Activated naive CD8-positive, alpha-beta T cell treated with anti-CD3 and anti-CD28 coated beads, Interleukin-2, amount 50 U/mL, for 24 hours (primary cell): ENCODE results near the gene COL6A3.
"Not testable (repeated sequence)": the region's sequence is repeated elsewhere in the genome, so short reads cannot be mapped to it uniquely, and the experiment has no call there.

Experiments
- ATAC-seq: fragments of 150-1000 bp; cut with Tn5 transposase; one replicate; pipeline ENCODE4 v1.10.0; 2021
- DNase-seq: peaks from one replicate; pipeline ENCODE4 v3.0.0; 2021
- H3K27ac Mint-ChIP-seq: one replicate; pipeline ENCODE4 v1.8.0; 2021; ENCODE audit warnings: mild to moderate bottlenecking, mixed read lengths
- H3K27me3 Mint-ChIP-seq: one replicate; pipeline ENCODE4 v1.8.0; 2021; ENCODE audit warnings: mixed read lengths
- H3K36me3 Mint-ChIP-seq: one replicate; pipeline ENCODE4 v1.8.0; 2021; ENCODE audit warnings: low read depth, mixed read lengths
- H3K4me1 Mint-ChIP-seq: one replicate; pipeline ENCODE4 v1.8.0; 2021; ENCODE audit warnings: mixed read lengths
- H3K4me3 Mint-ChIP-seq: one replicate; pipeline ENCODE4 v1.8.0; 2021; ENCODE audit warnings: mild to moderate bottlenecking, moderate library complexity, mixed read lengths
- H3K9me3 Mint-ChIP-seq: one replicate; pipeline ENCODE4 v1.8.0; 2021; ENCODE audit warnings: mixed read lengths

The COL6A3 gene

DNA sequence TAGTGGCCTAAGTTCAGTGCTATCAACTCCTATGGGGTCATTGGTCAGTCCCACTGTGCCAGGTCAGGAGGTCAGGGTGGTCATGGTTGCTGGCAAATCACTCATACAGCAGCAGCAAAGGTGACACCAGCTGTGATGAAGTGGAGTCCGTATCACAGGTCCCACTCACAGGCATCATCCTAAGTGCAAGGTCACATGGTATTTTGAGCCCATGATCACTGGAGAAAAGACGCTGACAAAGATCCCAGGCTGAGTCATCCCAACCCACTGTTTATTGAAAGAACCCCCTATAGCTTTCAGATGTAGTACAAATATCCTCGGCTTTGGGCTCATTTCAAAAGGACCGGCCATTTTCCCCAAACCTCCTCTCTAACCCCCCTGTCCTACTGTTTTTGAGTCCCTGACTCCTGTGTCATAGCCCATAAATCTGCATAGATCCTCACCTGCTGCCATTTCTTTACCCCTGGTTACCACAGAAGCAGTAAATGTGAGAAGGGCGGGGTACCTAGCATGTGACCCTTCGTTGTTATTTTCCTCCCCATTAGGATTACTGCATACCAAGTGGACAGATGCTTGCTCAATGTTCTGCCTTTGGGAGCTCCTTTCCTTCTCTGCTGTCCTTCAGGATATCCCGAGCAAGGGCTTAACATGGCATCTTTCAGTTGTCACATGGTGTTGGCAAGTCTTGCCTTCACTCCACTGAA is 107.7 kb downstream of the COL6A3 start:
- no peaks in the 10 kb centered on the region for H3K4me1 Mint-ChIP-seq
- DNase-seq (no peak), ATAC-seq (peak; percentile 10)
- no peaks in the 10 kb centered on the region for H3K36me3 Mint-ChIP-seq
- H3K9me3 Mint-ChIP-seq: peaks cover 17% of the 10 kb centered on the region
- H3K27ac Mint-ChIP-seq: no peak overlapping the region
- H3K4me3 Mint-ChIP-seq: no peak overlapping the region
- H3K27me3 Mint-ChIP-seq: peaks cover 7% of the 10 kb centered on the region

DNA sequence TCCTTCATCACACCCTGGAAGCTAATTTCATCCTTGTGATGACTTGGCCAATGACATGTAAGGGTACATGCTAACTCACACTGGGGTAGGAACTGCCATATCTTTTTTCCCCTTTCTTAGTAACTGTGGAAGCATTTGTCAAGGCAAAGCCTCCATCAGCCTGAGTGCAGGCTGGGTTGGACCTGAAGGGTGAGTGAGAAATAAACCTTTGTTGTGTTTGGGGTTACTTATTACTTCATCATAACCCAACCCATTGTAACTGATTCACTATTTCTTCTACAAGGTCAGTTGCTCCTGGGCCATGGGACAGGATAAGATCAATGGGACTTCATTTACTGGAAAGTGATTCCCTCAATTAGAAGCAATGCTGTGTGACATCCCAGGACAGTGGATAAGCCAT is 108.4 kb downstream of the COL6A3 start:
- H3K4me1 Mint-ChIP-seq: no peaks in the 10 kb centered on the region
- no peak for DNase-seq

DNA sequence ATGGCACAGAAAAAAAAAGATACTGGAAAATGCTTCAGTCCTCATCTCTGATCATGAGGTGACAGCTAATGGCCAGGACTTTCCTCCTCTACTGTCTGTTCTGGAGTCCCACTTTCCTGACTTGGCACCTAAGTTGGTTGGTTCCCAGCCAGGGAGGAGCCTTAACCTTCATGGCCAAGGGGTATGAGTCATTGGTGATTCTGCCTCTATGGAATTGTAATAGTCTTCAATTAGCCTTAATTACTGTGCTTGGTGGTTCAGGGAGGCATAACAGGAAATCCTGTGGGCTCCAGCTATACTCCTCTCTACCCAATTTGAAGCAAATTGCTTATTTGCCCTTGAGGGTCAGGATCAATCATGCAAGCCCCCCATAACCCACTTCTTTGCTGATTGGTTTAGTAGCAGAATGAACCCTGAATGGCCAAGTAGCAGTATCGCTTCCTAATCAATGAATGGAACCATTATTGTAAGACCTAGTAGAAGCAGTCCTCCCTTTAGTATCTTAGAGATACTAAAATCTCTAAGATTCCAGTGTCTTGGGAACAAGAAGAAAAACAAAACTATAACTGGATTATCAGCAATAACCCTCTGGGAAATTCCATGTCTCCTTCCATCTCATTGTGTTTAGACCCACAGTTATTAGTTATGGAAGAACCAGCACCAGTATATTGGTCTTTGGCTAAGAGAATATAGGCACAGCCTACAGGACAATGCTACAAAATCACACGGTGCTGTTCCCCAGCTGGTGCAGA is 109.0 kb downstream of the COL6A3 start:
- peaks cover 17% of the 10 kb centered on the region for H3K9me3 Mint-ChIP-seq
- ATAC-seq: no peak
- no peaks in the 10 kb centered on the region for H3K4me1 Mint-ChIP-seq
- H3K27ac Mint-ChIP-seq: no peak overlapping the region
- H3K36me3 Mint-ChIP-seq: no peaks in the 10 kb centered on the region
- peaks cover 9% of the 10 kb centered on the region for H3K27me3 Mint-ChIP-seq
- DNase-seq: no peak
- no peak overlapping the region for H3K4me3 Mint-ChIP-seq

More for the DNA sequence above, 108.4 kb downstream of the COL6A3 start:
- H3K27ac Mint-ChIP-seq: no peak overlapping the region
- H3K27me3 Mint-ChIP-seq: peaks cover 8% of the 10 kb centered on the region
- no peak overlapping the region for H3K4me3 Mint-ChIP-seq
- no peak for ATAC-seq
- H3K9me3 Mint-ChIP-seq: peaks cover 17% of the 10 kb centered on the region
- H3K36me3 Mint-ChIP-seq: no peaks in the 10 kb centered on the region

GRCh38 chr2:237303244-237303643 is 110.7 kb downstream of the COL6A3 start:
- not testable (repeated sequence) for H3K36me3 Mint-ChIP-seq, H3K4me1 Mint-ChIP-seq, ATAC-seq, H3K27ac Mint-ChIP-seq, H3K27me3 Mint-ChIP-seq, DNase-seq, H3K4me3 Mint-ChIP-seq
- H3K9me3 Mint-ChIP-seq: peaks cover 17% of the 10 kb centered on the region

DNA sequence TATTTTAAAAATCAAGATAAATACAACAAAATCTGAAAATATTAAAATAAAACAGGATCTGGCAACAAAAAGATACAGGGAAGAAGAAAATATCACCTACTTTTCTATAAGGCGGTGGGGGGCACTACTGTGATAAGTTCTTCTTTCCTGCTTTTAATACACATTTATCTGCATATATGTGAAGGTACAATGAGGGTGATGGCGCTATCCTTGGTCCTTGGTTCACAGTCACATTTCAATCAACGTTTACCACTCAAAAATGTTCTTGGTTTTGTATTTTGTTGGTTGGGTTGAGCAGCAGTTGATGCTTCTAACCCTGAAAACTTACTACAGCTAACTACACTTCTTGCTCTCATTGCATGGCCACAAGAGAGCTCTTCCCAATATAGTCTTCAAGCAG is 112.4 kb downstream of the COL6A3 start:
- Mint-ChIP-seq H3K27ac (no peak overlapping the region), H3K4me3 (no peak overlapping the region), H3K27me3 (peaks cover 7% of the 10 kb centered on the region), H3K9me3 (peaks cover 17% of the 10 kb centered on the region), H3K4me1 (no peaks in the 10 kb centered on the region), H3K36me3 (no peaks in the 10 kb centered on the region)
- ATAC-seq: no peak
- DNase-seq: no peak

DNA sequence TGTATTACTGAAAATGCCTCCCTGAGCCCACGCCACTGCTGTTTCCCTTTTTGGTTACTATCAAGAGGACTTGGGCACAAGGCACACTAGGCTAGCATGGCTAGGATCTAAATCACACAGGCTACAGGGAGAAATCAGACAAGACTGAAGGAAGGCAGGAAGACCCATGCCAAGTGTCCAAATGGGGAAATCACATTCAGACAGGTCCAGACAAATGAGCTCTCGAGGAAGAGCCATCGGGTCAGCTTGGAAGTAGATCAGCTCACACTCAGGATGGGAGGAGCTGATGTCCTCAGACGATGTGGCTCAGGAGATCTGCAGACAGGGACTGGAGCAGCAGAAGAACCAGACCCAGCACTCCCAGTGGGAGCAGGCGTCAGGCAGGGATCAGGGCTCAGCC is 113.2 kb downstream of the COL6A3 start:
- Mint-ChIP-seq H3K27me3 (peaks cover 10% of the 10 kb centered on the region), H3K9me3 (peaks cover 17% of the 10 kb centered on the region), H3K4me3 (no peak overlapping the region), H3K36me3 (no peaks in the 10 kb centered on the region), H3K27ac (no peak overlapping the region), H3K4me1 (no peaks in the 10 kb centered on the region)
- ATAC-seq (no peak), DNase-seq (no peak)

DNA sequence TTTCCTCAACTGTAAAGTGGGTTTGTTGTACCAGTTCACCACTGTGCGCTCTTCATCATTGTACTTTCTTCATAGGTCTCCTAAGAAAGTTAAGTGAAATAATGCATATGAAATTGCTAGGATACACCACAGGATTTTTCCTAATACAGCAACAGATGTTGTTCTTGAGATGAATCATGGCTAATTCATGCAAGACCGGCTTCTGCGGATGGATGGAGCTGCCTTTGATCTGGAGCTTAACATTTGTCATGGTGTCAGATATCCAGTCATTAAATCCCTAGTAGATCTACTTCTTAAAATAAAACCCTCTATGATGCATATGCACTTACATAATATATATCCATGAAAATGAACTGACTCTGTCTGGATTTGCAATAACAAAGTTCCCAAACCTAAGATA is 114.1 kb downstream of the COL6A3 start:
- H3K27ac Mint-ChIP-seq: no peak overlapping the region
- no peak for DNase-seq
- peaks cover 18% of the 10 kb centered on the region for H3K9me3 Mint-ChIP-seq
- no peak overlapping the region for H3K4me3 Mint-ChIP-seq
- no peak for ATAC-seq
- H3K27me3 Mint-ChIP-seq: peaks cover 10% of the 10 kb centered on the region
- no peaks in the 10 kb centered on the region for H3K36me3 Mint-ChIP-seq
- H3K4me1 Mint-ChIP-seq: no peaks in the 10 kb centered on the region

DNA sequence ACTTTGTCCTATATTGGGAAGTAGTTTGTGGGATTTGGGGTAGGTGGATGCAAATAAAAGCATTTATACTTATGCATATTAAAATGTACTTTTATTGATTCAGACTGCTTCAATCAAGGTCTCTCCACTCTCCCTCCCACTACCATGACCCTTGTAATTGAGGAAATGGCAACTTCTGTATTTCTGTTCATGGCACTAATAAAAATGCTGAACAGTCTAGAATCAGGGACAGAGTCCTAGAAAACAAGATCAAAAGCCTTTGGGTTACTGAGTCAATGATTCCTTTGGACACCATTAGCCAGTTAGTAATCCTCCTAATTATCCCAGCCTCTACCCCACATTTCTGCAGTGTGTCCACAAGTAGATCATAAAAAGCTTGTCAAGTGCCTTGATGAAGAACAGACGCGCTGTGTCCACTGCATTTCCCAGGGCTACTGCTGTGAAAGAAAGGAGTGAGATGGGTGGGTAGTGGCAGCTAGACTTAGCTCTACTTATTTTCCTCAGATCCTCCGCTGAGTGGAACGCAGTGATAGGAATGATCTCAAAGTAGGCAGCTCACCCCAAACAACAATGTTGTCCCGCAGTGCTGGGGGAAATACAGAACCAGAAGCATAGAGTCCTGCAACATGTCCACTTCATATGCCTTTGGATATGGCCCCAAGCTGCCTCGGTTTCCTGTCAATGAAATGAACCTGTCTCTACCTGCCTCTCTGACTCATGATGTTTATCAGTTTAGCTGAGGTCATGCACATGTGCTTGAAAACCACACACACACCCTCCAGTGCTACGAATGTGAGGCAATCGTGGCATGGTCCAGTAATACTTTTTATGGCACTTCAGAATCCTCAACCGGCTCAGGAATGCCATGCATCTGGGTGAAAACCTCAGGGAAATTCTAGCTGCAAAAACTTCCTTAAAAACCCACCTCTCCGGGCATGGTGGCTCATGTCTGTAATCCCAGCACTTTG is 115.5 kb downstream of the COL6A3 start:
- Mint-ChIP-seq H3K27ac (no peak overlapping the region), H3K9me3 (peaks cover 17% of the 10 kb centered on the region), H3K4me3 (no peak overlapping the region), H3K27me3 (peaks cover 18% of the 10 kb centered on the region), H3K4me1 (no peaks in the 10 kb centered on the region), H3K36me3 (no peaks in the 10 kb centered on the region)
- ATAC-seq (no peak), DNase-seq (no peak)

DNA sequence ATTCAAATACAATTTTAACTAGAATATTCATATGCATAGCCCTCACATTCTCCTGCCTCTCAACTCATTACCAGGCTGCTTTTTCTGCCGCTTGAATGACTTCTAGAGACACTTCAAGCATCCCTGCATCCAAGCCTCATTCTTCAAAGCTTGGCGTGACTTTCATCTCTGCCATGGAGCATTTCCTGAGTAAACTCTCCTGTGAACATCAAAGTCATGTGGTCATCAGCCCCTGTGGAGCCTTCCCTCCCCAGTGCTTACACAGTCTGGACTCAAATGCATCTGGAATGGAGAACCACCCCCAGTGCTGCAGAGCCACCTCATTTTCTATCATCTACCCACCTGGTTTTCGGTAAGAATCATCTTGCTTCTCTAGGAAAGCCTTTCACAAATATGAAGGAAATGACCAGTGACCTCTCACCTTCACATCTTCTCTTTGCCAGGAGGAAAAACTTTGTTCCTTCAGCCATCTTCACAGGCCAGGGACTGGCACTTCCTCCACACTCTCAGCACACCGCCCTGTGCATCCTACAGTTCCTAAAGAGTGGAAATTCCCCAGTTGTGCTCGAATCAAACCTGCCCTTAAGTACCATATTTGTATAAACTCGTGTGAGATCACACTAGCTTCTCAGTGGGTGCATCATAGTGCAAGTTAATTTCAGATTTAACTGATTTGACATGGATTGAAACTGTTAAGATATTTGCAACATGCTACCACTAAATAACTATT is 116.4 kb downstream of the COL6A3 start:
- H3K4me1 Mint-ChIP-seq: no peaks in the 10 kb centered on the region
- DNase-seq (no peak), ATAC-seq (no peak)
- H3K4me3 Mint-ChIP-seq: no peak overlapping the region
- H3K27me3 Mint-ChIP-seq: peaks cover 24% of the 10 kb centered on the region
- H3K9me3 Mint-ChIP-seq: peaks cover 13% of the 10 kb centered on the region
- H3K36me3 Mint-ChIP-seq: no peaks in the 10 kb centered on the region
- no peak overlapping the region for H3K27ac Mint-ChIP-seq

DNA sequence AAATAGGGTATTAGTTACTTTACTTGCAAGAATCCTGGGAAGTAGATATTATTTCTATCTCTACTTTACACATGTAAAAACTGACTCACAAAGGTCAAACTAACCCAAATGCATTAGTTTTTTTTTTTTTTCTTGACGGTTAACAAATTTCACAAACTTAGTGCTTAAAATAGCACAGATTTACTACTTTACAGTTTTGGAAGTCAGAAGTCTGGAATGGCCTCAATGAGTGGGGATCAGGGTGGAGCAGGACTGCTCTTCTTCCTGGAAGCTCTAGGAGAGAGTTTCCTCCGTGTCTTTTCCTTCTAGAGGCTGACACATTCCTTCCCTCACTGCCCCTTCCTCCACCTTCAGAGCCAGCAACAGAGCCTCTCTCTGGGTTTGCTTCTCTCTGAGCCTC is 117.2 kb downstream of the COL6A3 start:
- no peak for DNase-seq
- H3K4me3 Mint-ChIP-seq: no peak overlapping the region

GRCh38 chr2:237295889-237296480 is 118.0 kb downstream of the COL6A3 start:
- peaks cover 8% of the 10 kb centered on the region for H3K4me1 Mint-ChIP-seq
- no peak overlapping the region for H3K4me3 Mint-ChIP-seq
- peaks cover 36% of the 10 kb centered on the region for H3K27me3 Mint-ChIP-seq

More for the DNA sequence above, 117.2 kb downstream of the COL6A3 start:
- no peak for ATAC-seq
- Mint-ChIP-seq H3K36me3 (no peaks in the 10 kb centered on the region), H3K27ac (no peak overlapping the region), H3K27me3 (peaks cover 29% of the 10 kb centered on the region), H3K4me1 (no peaks in the 10 kb centered on the region), H3K9me3 (peaks cover 9% of the 10 kb centered on the region)

DNA sequence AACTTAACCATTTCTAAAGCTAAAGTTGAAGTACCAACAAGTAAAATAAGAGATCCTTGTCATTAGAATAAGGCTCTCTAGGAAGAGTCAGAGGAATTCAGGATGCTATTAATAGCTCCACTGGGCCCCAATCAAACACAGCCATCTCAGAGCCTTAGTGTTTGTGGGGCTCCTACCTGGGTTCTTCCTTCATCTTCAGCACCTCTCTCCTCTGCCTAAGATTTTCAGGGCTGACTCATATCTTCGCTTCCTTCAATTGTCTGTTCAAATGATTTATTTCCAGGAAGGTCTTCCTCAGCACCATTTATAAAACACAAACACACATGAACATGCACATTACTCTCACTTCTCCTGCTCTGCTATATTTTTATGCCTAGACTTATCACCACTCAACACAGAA is 119.5 kb downstream of the COL6A3 start:
- Mint-ChIP-seq H3K4me3 (no peak overlapping the region), H3K36me3 (no peaks in the 10 kb centered on the region), H3K4me1 (peaks cover 9% of the 10 kb centered on the region), H3K27ac (no peak overlapping the region), H3K9me3 (peaks cover 9% of the 10 kb centered on the region), H3K27me3 (peaks cover 38% of the 10 kb centered on the region)
- no peak for DNase-seq
- no peak for ATAC-seq

More at GRCh38 chr2:237295889-237296480, 118.0 kb downstream of the COL6A3 start:
- H3K27ac Mint-ChIP-seq: no peak overlapping the region
- DNase-seq: no peak
- H3K9me3 Mint-ChIP-seq: peaks cover 9% of the 10 kb centered on the region
- no peak for ATAC-seq
- H3K36me3 Mint-ChIP-seq: no peaks in the 10 kb centered on the region

- Mint-ChIP-seq H3K4me3 (no peak overlapping the region), H3K27me3 (peaks cover 41% of the 10 kb centered on the region), H3K36me3 (no peaks in the 10 kb centered on the region), H3K27ac (no peak overlapping the region), H3K4me1 (peaks cover 9% of the 10 kb centered on the region), H3K9me3 (peaks cover 9% of the 10 kb centered on the region)
- no peak for DNase-seq
- ATAC-seq: no peak
These were observed 120.0 kb downstream of the COL6A3 start for GRCh38 chr2:237293978-237294377.
